Measurements from ENCODE around the gene CMIP. TPM values are rescaled to one million over a fixed set of nuclear protein-coding genes. Genes with fewer than 3 reads are reported as not detected.

Gene CMIP
- total RNA-seq, 2 donors from 2014 or later = 35.5 to 51.5 TPM

GRCh38 chr16:81442220-81442915, 2.2 kb upstream of the CMIP start:
- Mint-ChIP-seq H3K27ac (no peak overlapping the region), H3K36me3 (peaks cover 7 to 8% of the 10 kb centered on the region in 2 donors), H3K9me3 (no peaks in the 10 kb centered on the region)
- ATAC-seq (no peak), DNase-seq (ENCODE audit: low spot score in 2 of 2) (no peak)

- Mint-ChIP-seq H3K36me3 (peaks cover 7 to 8% of the 10 kb centered on the region in 2 donors), H3K27ac (peak overlapping the region; percentile 50 to 76)
- no peak for DNase-seq (ENCODE audit: low spot score in 2 of 2)
Observed at GRCh38 chr16:81442916-81443687, 1.5 kb upstream of the CMIP start.

GRCh38 chr16:81443688-81444447, 740 bp upstream of the CMIP start:
- DNase-seq (ENCODE audit: low spot score in 2 of 2) = no peak
- Mint-ChIP-seq H3K9me3 (no peaks in the 10 kb centered on the region), H3K36me3 (peaks cover 7 to 8% of the 10 kb centered on the region in 2 donors), H3K27ac (peak overlapping the region; percentile 50 to 76)
- no peak for ATAC-seq

More at GRCh38 chr16:81442916-81443687, 1.5 kb upstream of the CMIP start:
- H3K9me3 Mint-ChIP-seq = no peaks in the 10 kb centered on the region
- no peak for ATAC-seq

- H3K36me3 Mint-ChIP-seq = peaks cover 8 to 9% of the 10 kb centered on the region in 2 donors
- H3K9me3 Mint-ChIP-seq = no peaks in the 10 kb centered on the region
- DNase-seq (ENCODE audit: low spot score in 2 of 2) = peak; percentile 59 to 67
- peak overlapping the region; percentile 75 to 88 for H3K27ac Mint-ChIP-seq
- peak; percentile 33 to 46 for ATAC-seq
Observed at GRCh38 chr16:81445143-81445961, 744 bp downstream of the CMIP start.

DNA sequence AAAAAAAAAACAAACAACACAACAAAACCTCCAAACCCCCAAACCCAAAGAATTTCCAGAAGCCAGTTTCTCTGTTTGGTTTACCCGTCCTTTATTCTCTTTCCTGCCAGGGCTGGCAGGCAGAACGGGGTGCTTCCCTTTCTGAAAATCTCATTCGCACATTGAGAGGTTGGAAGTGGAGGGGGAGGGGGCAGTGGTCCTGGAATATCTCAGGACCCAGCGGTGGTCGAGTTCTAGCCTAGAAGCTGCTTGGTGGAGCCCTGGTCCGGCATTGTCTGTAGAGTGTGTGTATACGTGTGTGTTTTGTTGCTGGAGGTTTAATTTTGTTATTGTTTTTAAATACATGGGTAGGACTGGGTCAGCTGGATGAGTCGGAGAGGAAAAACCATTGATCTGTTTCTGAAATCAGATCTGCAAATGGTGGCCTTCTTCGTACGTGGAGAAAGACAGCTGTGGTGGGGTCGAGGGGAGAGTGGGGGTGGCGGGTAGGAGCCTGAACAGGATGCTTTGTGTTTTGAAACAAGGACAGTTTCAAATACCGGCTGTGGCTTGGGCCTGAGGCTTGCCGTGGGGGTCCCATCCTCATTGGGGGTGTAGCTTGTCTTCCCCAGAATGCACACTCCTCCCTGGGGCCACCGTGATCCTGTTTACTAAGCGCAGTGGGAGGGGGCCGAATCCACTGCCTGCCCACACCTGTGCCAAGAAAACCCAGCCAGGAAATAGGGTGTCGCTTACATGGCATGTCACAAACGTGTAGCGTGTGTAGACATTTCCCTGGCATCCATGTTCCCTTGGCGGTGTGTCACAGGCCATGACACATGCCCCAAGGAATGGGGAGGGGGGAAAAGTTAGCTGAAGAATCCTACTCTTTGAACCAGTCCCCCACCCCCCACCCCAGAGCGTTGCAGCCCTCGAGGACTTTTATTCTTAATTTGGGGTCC, 1.6 kb downstream of the CMIP start:
- DNase-seq (ENCODE audit: low spot score in 2 of 2) = no peak
- Mint-ChIP-seq H3K36me3 (peaks cover 11 to 18% of the 10 kb centered on the region in 2 donors), H3K27ac (peak overlapping the region; percentile 75 to 88), H3K9me3 (peaks cover 2 to 4% of the 10 kb centered on the region in 2 donors)
- peak in 1 of 2 donors; percentile 6 for ATAC-seq

GRCh38 chr16:81446907-81447268, 2.3 kb downstream of the CMIP start:
- Mint-ChIP-seq H3K36me3 (peaks cover 17 to 24% of the 10 kb centered on the region in 2 donors), H3K9me3 (peaks cover 3 to 5% of the 10 kb centered on the region in 2 donors), H3K27ac (peak overlapping the region; percentile 50 to 88)
- no peak for DNase-seq (ENCODE audit: low spot score in 2 of 2)
- no peak for ATAC-seq

DNA sequence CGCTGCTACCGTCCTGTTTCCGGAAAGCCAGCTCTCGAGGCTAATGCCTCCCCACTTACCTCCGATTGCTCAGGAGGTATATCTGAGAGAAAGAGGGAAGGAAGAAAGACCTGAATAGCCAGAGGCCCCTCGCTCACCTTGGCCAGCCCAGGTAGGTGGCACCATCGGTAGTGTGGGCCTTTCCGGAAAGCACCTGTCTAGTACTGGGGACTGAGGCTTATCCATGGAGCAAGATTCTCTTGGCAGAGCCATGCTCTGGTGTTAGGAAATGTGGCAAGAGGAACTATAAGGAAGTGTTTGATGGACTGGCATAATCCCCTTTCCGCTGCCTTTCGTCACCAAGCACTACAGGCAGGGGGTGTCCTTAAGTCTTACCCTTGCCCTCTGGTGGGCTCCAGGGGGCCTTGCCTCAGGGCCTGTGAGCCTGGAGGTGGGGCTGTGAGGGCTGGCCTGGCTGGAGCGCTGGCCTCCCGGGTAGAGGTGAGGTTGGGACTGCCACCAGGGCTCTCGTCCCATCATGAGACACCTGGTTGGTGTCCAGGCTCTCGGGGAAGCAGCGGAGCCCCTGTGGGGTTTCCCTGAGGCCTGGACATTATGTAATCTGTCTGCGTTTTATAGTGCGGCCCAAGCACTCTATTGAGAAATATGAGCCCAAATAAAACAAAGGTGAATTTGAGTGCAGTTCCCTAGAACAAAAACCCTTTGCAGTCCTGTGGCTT, 2.9 kb downstream of the CMIP start:
- no peak for DNase-seq (ENCODE audit: low spot score in 2 of 2)
- Mint-ChIP-seq H3K36me3 (peaks cover 21 to 30% of the 10 kb centered on the region in 2 donors), H3K9me3 (peaks cover 3 to 5% of the 10 kb centered on the region in 2 donors), H3K27ac (no peak overlapping the region)
- ATAC-seq = no peak

- H3K36me3 Mint-ChIP-seq = peaks cover 21 to 30% of the 10 kb centered on the region in 2 donors
- no peak overlapping the region for H3K27ac Mint-ChIP-seq
- ATAC-seq (no peak), DNase-seq (ENCODE audit: low spot score in 2 of 2) (no peak)
- peaks cover 3 to 5% of the 10 kb centered on the region in 2 donors for H3K9me3 Mint-ChIP-seq
Observed at GRCh38 chr16:81448154-81449131, 3.8 kb downstream of the CMIP start.

- Mint-ChIP-seq H3K27ac (no peak overlapping the region), H3K36me3 (peaks cover 21 to 30% of the 10 kb centered on the region in 2 donors), H3K9me3 (peaks cover 3 to 5% of the 10 kb centered on the region in 2 donors)
- ATAC-seq = no peak
- DNase-seq (ENCODE audit: low spot score in 2 of 2) = no peak
Observed at GRCh38 chr16:81449241-81449640, 4.6 kb downstream of the CMIP start.

- Mint-ChIP-seq H3K36me3 (peaks cover 21 to 30% of the 10 kb centered on the region in 2 donors), H3K9me3 (peaks cover 3 to 5% of the 10 kb centered on the region in 2 donors), H3K27ac (peak overlapping the region in 1 of 2 donors; percentile 73)
- DNase-seq (ENCODE audit: low spot score in 2 of 2) (no peak), ATAC-seq (no peak)
Observed at GRCh38 chr16:81449899-81450608, 5.4 kb downstream of the CMIP start.

- H3K36me3 Mint-ChIP-seq = peaks cover 19 to 28% of the 10 kb centered on the region in 2 donors
- peak overlapping the region in 1 of 2 donors; percentile 91 for H3K27ac Mint-ChIP-seq
- H3K9me3 Mint-ChIP-seq = peaks cover 3 to 5% of the 10 kb centered on the region in 2 donors
- ATAC-seq (peak; percentile 39 to 54), DNase-seq (ENCODE audit: low spot score in 2 of 2) (no peak)
Observed at GRCh38 chr16:81450783-81451491, 6.3 kb downstream of the CMIP start.

DNA sequence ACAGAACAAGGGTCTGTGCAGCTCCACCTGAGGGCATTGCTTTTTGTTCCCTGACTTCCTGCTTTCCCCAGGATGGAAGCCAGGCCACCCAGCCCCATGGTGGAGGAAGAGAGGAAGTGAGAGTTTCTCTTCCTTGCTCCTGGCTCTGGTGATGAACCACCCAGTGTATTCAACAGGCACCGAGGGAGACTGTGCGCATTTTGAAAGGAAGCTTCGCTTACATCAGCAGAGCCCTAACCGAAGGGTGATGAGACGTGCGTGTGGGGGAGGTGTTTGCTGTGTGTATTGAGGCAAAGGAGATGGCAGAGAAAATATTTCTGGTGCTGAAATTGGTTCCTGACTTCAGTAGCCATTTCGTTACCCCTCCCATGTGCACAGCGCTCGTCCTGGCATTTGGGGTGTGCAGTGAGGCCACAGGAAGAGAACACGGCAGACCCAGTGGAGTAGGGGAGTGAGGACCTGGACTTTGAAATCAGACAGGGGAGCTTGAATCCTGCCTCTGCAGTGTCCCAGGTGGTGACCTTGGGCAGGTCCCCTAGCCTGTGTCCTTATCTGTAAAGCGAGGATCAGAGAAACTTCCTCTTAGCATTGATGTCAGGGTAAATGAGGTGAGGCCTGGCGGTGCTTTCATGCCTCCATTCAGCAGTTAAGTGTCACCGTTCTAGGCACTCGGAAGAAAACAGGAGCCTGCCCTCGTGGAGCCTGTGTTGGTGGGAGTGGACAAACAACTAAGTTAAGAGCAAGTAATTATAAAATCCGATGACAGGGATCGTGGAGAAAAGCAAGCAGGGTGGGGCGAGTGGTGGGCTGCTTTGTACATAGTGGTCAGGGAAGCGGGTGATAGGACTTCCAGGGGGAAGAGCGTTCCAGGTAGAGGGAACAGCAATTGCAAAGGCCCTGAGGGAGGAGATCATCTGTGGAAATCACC, 7.4 kb downstream of the CMIP start:
- ATAC-seq (peak; percentile 75 to 83), DNase-seq (ENCODE audit: low spot score in 2 of 2) (peak in 1 of 2 donors; percentile 49)
- peak overlapping the region; percentile 91 to 92 for H3K27ac Mint-ChIP-seq
- H3K36me3 Mint-ChIP-seq = peaks cover 13 to 25% of the 10 kb centered on the region in 2 donors
- peaks cover 3 to 5% of the 10 kb centered on the region in 2 donors for H3K9me3 Mint-ChIP-seq
